HG02588 (cell line): ENCODE measurements around the gene LRIG3.
"Not testable (repeated sequence)": the region's sequence is repeated elsewhere in the genome, so short reads cannot be mapped to it uniquely, and the experiment has no call there.

Source experiments
- ATAC-seq: cut with Tn5 transposase; IDR thresholded peaks from one replicate; pipeline ENCODE4 v1.9.1; 2021; ENCODE audit warnings: mild to moderate bottlenecking, moderate library complexity; ENCODE audit not compliant: unreplicated experiment

LRIG3 gene, protein sequence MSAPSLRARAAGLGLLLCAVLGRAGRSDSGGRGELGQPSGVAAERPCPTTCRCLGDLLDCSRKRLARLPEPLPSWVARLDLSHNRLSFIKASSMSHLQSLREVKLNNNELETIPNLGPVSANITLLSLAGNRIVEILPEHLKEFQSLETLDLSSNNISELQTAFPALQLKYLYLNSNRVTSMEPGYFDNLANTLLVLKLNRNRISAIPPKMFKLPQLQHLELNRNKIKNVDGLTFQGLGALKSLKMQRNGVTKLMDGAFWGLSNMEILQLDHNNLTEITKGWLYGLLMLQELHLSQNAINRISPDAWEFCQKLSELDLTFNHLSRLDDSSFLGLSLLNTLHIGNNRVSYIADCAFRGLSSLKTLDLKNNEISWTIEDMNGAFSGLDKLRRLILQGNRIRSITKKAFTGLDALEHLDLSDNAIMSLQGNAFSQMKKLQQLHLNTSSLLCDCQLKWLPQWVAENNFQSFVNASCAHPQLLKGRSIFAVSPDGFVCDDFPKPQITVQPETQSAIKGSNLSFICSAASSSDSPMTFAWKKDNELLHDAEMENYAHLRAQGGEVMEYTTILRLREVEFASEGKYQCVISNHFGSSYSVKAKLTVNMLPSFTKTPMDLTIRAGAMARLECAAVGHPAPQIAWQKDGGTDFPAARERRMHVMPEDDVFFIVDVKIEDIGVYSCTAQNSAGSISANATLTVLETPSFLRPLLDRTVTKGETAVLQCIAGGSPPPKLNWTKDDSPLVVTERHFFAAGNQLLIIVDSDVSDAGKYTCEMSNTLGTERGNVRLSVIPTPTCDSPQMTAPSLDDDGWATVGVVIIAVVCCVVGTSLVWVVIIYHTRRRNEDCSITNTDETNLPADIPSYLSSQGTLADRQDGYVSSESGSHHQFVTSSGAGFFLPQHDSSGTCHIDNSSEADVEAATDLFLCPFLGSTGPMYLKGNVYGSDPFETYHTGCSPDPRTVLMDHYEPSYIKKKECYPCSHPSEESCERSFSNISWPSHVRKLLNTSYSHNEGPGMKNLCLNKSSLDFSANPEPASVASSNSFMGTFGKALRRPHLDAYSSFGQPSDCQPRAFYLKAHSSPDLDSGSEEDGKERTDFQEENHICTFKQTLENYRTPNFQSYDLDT

DNA sequence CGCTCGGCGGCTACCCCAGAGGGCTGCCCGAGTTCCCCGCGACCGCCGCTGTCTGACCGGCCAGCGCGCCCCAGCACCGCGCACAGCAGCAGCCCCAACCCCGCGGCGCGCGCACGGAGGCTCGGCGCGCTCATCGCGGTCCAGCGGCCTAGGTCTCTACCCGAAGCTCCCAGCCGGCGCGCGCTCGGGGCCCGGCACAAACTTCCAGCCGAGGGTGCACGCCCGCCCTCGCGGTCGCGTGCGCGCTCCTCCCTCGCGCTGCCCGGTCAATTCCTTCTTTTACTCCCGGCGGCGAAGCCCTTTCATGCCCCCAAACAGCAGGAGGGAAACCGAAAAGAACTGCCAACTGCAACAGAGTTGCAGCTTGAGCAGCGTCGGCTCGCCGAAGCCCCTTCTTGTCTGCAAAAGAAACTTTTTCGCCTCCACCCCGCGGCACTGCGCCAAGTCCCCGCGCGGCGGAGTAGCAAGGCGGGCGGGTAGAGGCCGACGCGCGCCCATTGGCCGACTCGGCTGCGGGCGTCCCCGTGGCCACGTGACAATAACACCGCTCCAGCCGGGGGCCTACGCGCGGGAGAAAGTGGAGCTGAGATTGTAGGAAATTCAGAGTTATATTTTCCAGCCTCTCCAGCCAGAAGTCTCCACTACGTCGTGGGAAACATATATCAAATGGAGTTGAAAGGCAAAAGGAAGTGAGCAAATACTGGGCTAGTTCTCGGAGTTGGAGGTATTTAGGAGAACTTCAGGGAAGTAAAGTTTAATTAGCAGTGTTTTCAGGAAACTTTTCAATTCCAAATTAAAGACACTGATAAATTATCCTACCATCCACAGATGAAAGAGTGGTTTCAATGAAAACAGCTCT, at the start of gene LRIG3:
Gene LRIG3, minus strand, starts transcription at position 403 of the 859 bp plus-strand sequence. Its CDS starts 269 bp downstream, at position 134.
- ATAC-seq = peak; percentile 83

DNA sequence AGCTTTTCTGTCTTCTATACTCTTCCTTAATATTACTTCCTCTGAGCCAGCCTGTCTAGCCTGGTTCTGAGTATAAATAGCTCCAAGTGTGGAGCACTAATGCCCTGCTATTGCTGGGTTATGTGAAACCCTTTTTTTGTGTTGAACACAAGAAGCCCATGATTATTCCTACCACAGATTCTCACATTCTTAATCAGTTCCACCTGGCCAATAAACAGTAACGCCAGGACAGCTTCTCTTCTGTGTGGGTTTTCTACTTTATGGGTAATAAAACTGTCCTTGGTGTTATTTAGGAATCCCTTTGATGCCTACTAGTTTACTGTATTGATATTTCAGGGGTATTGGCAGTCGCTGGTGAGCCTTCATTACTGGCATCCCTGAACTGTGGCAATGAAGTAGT, 48.9 kb upstream of the LRIG3 start:
- no peak for ATAC-seq

DNA sequence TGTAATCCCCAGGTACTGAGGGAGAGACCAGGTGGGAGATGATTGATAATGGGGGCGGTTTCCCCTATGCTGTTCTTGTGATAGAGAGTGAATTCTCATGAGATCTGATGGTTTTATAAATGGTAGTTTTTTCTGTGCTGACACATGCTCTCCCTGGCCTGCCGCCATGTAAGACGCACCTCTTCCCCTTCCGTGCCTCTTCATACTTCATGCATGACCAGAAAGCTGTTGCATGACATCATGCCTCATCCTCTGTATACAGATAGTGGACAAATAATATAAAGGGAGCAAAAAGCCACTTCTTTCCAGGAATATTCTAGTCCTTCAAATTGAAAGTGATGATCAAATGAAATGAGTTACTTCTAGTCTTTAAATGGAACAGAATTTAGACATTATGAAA, 47.3 kb upstream of the LRIG3 start:
- no peak for ATAC-seq

DNA sequence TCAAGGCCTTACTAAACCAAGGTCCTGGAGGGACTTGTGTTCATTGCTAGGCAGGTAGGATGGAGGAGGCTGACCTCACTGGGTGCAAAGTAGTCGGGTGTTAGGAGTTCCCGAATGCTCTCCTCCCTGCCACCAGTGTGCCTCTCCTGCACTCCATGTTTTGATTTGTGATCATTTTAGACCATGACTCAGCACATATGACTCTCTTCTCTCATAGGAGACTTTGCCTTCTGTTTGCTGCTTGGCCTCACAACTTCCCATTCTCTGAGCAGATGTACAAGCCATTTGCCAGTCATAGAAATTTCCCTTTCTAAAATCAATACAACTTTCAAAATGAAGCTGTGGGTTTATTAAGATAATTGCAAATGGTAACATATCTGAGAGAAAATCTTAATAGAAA, 46.6 kb upstream of the LRIG3 start:
- ATAC-seq = no peak

DNA sequence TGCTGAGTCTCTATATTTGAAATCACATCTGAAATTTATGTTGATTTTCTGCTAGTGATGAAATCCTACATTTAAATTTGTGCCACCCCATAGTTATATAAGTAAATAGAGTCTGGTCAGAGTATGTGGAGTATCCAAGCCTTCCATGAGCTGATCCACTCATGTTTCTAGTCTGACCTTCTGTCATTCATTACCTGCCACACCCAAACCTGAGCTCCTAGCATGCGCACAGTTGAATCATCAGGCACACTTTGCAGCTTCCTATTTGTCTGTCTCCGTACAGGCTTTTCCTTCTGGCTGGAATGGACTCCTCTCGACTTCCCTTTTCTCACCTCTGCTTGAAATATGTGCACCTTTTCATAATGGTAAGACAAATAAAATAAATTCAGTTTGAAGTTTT, 45.3 kb upstream of the LRIG3 start:
- ATAC-seq = no peak

DNA sequence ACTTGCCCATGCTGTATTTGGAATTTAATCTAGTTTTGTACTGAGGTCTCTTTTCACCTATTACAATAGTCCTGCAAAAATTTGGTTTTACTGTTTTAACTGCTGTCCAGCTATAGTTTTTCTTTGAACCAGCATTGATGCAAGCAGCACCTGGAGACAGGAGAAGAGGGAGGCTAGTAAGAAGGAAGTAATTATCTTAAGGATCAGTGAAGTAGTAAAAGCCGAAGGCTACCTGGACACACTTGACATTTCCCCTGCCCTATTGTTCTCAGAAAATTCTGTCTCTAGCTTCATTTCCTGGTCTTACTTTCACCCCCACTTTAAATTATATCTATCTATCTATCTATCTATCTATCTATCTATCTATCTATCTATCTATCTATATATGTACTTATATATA, 43.5 kb upstream of the LRIG3 start:
- ATAC-seq = no peak

DNA sequence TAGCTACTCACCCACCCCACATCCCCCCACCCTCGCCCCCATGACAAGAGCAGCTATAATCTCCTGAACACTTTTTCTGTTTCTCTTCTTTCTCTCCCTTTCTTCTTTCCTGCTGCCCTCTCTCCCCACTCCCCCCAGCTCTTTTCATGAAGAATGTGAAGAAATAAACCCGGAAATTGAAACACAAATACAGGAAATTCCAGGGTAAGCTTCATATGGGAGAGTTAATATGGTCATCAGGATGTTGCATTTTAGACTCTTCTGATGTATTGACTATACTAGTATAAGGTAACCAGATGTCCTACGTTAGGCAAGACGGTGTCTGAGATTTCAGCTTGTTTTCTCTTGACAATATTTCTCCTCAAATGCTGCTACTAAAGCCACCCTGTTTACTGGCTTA, 41.6 kb upstream of the LRIG3 start:
- no peak for ATAC-seq

DNA sequence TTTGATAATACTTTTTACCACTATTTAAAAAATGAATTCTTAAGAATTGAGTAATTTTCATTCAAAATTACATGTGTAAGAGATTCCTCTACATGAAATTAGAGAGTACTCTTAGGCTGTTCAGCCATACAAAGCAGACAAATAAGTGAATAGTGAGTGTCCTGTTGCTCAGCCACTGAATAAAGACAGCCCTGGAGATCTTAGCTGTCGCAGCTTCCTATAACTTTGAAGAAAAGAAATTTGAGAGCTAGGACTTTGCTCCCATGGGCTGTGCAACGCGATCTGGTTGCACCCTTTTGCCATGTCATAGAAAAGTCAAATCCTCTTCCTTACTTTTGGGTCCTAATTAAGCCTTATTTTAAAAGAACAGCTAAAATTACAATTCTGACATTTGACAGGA, 40.9 kb upstream of the LRIG3 start:
- ATAC-seq = no peak

DNA sequence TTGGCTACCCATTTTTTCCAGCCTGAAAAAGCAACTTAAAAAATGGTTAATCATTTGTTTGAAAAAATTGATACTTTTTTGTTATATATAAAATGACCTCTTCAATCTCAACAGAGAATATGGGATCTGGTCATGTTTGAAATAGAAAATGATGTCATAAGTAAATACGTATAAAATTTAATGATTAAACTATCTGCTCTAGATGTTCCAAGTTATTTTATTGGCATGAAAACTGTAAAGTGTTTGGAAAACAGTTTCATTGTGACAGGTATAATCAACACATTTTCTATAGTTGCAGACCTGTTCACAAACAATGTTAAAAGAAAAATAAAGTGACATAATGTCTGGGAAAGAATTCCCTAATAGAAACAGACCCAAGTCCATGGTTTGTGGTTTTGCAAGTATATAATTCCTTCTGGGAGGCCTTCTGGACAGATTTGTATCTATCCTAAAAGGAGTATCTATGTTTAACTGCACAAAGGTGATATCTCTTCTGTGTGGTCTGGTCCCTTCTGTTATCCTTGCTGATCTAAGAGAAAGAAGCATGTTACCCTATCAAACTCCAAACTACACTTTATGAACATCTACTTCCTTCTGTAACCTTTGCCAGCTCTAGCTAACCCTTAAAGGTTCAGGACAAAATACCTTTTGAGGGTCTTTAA, 39.5 kb upstream of the LRIG3 start:
- no peak for ATAC-seq

DNA sequence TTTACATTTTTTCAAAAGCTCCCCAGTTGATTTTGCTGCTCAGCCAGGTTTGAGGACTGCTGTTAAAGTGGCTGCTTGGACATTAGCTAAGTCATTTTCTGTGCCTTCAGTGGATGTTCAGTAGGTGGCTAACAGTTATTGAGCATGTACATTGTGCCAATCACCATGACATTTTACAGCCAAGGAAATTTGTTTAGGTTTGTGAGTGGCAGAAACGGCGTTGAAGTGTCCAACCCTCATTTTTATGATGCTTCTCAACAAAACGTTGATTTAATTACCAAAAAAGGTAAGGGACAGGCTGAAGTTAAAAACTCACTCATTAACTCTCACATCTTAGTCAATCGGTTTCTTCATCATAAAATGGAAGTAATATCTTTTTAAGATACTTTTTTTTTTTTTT, 37.0 kb upstream of the LRIG3 start:
- ATAC-seq = no peak

DNA sequence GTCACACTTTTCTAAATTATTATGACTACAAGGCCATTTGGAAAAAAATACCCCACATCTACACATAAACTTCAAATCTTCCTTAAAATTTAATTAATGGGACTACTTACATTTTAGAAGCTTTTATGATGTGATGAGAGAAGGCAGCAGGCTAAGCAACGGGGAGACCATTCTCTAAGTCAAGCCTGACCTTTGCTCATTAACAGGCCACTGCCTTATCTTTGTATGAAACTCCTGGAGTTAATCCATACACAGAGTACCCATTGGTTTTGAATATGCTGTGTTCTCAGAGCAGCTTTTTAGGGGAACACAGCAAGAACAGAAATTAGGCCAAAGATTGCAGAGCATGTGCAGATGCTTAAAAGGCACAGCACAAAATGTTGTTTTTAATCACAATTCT, 35.5 kb upstream of the LRIG3 start:
- ATAC-seq = no peak

DNA sequence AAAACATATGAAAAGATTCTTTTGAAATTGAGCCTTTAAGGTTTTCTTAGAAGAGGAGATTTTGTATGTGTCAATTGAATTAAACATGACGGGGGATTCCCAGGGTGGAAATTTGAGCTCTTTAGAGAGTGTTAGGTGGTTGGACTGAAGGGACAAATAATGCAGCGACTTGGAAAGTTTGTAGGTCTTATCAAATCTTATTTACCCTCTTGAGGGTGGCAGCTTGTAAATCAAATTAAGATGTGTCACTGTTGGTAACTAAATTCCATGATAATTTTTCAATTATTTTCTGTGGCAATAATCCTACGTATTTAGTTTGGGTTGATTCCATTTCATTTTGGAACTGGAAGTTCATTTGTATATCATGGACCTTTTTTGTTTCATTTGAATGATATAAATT, 33.7 kb upstream of the LRIG3 start:
- ATAC-seq = no peak

DNA sequence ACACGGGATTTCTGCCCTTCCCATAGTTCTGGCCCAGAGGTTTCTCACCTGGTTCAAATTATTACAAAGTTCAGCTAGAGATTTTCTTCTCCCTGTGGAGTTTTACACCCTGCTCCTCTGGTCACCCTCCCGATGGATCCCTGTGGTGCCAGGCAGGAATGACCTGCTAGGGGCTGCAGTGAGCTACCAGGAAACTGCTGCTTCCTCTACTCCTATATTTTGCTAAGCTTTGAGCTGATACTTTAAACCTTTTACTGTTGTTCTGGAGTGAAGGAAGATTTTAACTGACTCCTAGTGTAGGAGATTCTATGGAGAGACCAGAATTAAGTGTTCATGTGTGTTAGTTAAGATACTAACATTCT, 30.4 kb upstream of the LRIG3 start:
- no peak for ATAC-seq

DNA sequence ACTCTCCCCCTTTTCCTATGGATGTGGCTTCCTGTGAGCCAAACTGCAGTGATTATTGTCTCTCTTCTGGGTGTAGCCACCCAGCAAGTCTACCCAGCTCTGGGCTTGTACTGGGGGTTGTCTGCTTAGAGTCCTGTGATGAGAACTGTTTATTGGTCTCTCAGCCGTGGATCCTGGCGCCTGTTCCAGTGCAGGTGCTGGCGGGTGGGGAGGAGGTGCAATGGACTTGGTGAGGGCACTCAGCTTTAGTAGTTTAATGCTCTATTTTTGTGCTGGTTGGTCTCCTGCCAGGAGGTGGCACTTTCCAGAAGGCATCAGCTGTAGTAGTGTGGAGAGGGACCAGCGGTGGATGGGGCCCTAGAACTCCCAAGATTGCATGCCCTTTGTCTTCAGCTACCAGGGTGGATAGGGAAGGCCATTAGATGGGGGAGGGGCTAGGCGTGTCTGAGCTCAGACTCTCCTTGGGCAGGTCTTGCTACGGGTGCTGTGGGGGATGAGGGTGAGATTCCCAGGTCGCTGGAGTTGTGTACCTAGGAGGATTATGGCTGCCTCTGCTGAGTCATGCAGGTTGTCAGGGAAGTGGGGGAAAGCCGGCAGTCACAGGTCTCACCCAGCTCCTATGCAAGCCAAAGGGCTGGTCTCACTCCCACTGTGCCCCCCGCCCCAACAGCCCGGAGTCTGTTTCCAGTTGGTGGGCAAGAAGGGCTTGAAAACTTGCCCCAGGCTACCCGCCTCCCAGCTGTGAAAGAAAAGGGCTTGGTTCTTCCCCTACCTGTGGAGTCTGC, 29.8 kb upstream of the LRIG3 start:
- not testable (repeated sequence) for ATAC-seq

DNA sequence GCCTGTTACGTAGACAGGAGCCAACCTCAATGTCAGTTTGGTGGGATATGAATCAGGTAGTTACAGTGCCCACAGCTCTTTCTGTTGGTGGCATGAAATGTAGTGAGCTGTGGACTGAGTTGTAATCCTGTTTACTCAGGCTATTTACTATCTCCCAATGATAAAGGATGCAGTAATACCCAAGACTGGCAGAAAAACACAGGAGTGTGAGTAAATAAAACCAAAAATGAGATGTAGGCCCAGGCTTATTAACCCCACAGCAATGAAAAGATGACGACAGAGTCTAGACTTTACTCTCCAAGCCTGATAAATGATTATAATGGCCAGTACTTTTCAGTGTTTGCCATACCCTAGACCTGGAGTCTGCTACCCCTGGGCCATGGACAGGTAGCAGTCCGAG, 22.8 kb upstream of the LRIG3 start:
- no peak for ATAC-seq

DNA sequence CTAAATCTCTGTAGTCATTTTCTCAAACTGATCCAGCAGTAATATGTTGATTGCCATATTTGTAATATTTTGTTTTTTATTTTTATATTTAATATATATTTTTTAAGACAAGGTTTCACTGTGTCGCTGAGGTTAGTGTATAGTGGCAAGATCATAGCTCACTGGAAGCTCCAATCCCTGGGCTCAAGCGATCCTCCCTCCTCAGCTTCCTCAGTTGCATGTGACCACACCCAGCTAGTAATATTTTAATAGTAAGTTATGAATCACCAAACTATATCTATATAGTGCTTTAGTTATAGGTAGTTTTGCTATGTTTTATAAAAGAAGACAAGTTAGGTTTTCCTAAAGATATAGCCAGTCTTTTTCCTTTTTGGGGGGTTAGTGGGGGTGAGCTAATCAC, 22.0 kb upstream of the LRIG3 start:
- ATAC-seq = no peak

DNA sequence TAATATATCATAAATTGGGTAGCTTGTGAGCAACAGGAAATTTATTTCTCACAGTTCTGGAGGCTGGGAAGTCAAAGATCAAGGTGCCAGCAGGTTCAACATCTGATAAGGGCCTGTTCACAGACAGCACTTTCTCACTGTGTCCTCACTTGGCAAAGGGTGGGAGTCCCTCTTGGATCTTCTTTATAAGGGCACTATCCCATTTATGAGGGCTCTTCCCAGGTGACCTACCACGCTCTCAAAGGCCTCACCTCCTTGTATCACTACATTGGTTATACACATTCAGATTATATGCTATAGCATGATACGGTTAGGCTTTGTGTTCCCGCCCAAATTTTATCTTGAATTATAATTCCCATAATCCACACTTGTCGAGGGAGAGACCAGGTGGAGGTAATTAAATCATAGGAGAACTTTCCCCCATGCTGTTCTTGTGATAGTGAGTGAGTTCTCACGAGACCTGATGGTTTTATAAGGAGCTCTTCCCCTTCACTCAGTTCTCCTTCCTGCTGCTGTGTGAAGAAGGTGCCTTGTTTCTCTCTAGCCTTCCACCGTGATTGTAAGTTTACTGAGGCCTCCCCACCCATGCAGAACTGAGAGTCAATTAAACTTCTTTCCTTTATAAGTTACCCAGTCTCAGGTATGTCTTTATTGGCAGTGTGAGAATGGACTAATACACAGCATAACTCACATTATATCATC, 19.2 kb upstream of the LRIG3 start:
- ATAC-seq = no peak

DNA sequence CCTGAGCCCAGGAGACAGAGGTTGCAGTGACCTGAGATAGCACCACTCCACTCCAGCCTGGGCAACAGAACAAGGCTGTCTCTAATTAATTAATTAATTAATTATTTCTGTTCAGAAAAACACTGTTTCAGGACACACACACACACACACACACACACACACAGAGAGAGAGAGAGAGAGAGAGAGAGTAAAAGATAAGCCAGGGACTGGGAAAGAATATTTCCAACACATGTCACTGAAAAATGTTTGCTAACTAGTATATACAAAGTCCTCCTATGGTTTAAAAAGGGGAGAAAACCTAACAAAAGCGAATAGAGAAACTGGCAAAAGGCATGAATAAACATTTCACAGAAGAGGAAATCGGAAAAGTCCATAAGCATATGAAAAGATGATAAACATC, 18.1 kb upstream of the LRIG3 start:
- no peak for ATAC-seq

DNA sequence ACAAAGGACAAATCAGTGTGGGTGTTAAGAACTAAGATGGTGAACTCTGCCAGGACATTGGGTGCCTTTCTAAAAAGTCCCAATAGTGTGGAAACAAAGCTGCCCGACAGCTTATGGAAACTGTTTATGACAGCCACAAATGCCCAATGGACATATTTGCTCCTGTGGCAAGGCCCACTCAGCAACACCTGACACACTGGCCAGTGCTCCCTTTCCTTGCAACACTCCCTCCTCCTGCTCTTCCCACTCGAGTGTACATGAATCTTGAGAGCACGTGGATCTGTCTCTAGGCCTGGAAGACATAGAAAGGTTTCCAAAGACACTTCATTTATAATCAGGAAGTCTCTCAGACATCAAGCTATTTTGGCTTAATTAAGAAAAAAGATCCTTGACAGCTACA, 14.2 kb upstream of the LRIG3 start:
- no peak for ATAC-seq
